Activated CD8-positive, alpha-beta memory T cell treated with anti-CD3 and anti-CD28 coated beads, Interleukin-2, amount 50 U/mL, for 1 hour (primary cell): Measurements from ENCODE around the gene DCAF10.
"Not testable (repeated sequence)": the region's sequence is repeated elsewhere in the genome, so short reads cannot be mapped to it uniquely, and the experiment has no call there.

Experiments used
- DNase-seq: peaks from one replicate; pipeline ENCODE4 v3.0.0-alpha.2; 2020; ENCODE audit errors: extremely low read depth

The DCAF10 gene

DNA sequence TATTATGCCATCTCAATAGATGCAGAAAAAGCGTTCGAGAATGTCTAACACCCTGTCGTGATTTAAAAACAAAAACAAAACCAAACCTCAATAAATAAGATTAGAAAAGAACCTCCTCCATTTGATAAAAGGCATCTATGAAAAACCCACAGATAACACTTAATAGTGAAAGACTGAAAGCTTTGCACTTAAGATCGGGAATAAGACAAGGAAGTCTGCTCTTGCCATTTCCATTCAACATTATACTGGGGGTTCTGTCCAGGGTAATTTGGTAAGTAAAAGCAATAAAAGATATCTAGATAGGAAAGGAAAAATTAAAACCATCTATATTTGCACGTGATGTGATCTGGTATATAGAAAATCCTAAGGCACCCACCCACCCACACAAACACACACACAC is 8.5 kb upstream of the DCAF10 start:
- DNase-seq = no peak

DNA sequence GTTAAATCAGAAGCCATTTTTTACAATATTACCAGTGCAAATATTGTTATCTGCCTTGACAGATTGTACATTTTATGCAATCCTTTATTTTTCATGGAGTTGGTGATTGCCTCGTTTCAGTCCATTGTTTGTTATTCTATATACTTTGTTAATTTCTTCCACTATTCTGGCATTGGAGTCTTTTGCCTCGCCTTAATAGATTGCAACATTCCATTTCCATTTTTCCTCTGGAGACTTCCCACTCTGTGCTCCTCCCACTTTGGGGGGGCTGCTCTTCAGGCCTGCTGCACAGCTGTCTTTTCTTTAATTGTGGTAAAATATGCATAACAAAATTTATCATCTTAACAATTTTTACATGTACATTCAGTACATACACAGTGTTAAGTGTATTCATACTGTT is 4.4 kb upstream of the DCAF10 start:
- no peak for DNase-seq

GRCh38 chr9:37798677-37799076 is 1.9 kb upstream of the DCAF10 start:
- no peak for DNase-seq

DNA sequence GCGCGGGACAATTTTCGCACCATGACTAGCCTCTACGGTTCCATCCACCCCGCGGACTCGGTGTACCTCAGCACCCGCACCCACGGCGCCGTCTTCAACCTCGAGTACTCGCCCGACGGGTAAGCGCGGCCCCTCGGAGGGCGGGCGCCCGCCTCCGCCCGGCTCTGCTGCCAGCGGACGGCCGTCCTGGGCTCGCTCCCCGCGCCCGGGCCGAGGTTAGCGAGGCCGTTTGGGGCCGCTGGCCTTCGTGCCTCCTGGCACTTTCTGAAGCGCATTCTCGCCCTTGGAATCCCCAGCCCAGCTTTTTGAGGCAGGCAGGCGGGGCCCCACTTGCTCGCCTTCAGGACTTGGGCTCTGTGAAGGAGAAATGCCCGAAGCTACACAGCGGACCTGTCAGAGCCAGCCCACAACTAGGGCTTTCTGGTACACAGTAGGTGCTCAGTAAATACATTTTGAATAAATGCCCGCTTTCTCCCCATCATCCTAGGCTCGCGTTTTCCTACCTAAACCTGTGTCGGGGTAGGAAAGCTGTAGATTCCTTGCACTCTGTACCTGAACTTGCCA is 772 bp downstream of the DCAF10 start:
- DNase-seq = no peak

DNA sequence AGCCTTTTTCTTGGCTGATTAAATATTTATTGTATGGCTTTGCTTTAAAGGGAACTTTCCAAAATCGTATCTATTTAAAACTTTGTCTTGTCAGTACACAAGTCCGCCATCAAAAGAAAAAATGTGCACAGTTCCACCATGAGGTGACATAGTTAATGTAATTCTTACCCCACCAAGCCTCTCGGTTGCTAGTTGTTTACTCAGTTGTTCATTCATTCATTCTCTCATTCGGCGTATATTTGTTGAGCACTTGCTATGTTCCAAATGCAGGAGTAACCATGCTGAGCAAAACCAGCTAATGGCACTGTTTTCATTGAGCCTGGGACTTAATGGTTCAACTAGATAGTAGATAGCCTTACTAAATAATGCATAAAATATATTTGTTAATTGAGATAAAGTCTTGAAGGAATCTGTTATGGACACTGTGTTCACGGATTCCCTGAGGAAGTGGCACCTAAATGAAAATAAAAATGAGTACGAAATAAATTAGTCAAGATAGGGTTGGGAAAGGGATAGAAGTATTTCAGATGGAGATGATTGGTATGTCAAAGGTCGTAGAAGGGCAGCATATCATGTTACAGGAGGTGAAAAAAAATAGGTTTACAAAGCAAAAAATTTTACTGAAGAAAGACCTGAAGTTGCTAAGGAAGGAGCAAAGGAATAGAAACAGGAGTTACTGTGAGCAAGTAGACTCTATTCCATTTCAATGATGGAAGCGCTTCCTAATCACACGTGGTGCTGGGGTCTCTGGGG is 1.5 kb downstream of the DCAF10 start:
- no peak for DNase-seq

DNA sequence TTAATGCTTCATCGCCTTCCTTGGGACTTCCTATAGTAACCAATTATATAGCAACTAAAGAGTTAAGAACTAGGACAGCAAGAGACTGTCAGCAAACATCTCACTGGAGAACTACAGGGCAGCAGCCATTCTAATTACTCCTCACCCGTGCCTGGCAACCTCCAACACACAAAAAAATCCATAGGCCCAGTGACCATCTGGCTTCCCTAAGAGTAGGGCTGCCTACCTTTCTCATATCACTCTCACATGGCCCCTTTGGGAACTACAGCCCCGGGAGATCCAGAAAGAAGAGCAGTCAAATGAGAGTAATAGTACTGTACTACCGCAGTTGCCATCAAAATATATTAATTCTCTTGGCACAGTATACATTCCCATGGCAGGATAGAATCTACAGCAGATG is 5.7 kb downstream of the DCAF10 start:
- no peak for DNase-seq

GRCh38 chr9:37809676-37810075 is 9.1 kb downstream of the DCAF10 start:
- DNase-seq = not testable (repeated sequence)

- DNase-seq = no peak
These were observed 11.4 kb downstream of the DCAF10 start for GRCh38 chr9:37811906-37812476.

DNA sequence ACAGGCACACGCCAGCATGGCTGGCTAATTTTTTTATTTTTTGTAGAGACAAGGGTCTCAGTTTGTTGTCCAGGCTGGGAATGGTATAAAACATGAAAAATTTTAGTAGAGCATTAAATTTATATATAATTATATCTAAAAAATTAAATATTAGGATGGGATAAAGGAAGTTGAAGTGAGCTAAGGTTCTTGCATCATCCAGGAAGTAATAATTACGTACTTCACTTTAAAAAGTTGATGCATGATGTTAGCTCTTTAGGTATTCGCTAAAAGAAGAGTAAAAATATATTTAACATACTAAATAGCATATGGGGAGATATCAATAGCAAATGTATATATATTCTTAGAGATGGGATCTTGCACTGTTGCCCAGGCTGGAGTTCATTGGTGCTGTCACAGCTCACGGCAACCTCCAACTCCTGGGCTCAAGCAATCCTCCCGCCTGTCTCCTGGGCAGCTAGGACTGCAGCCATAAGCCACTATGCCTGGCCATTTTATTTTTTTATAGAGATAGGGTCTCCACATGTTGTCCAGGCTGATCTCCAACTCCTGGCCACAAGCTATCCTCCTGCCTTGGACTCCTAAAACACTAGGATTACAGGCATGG is 12.3 kb downstream of the DCAF10 start:
- no peak for DNase-seq

DNA sequence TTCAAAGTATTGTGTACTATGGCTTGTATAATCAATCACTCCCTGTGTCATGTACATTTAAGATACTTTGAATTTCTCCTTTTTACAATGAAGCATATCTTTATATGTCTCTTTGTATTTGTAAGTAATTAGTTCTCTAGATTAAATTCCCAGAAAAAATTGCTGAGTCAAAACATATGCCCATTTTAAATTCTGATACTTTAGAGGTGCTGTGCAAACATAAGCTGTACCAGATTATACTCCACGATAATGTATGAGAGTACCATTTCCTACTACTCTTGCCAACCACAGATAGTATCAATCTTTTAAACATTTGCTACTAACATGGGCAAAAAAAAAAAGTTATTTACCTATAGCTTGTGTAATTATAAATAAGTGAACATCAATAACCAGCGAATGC is 18.3 kb downstream of the DCAF10 start:
- DNase-seq = no peak

GRCh38 chr9:37820142-37820541 is 19.5 kb downstream of the DCAF10 start:
- DNase-seq = no peak

- DNase-seq = not testable (repeated sequence)
These were observed 24.6 kb downstream of the DCAF10 start for GRCh38 chr9:37825174-37825573.

DNA sequence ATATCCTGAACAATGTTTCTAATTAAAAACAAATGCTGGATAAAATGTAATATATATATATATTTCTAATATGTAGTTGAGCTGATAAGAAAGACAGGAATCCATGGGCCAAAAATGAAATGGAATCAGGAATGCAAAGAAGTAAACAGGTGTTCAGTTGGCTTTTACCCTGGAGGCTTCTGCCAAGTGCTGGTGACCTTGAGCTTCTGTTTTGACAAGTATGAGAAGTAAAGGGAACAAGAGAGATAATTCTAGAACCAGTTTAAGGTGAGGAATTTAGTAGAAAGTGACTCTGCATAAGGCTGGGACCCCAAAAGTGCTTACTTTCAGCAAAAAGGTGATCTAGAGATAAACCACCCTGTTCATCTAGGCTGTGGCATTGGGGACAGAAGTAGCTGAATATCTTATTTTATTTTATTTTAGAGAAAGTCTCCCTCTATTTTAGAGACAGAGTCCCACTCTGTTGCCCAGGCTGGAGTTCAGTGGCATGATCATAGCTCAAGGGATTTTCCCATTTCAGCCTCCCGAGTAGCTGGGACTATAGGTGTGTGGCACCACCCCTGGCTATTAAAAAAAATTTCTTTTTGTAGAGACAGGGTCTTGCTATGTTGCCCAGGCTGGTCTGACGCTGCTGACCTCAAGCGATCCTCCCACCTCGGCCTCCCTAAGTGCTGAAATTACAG is 27.0 kb downstream of the DCAF10 start:
- no peak for DNase-seq

- DNase-seq = no peak
These were observed 35.2 kb downstream of the DCAF10 start for GRCh38 chr9:37835821-37836220.

- no peak for DNase-seq
These were observed 35.8 kb downstream of the DCAF10 start for GRCh38 chr9:37836386-37836785.

GRCh38 chr9:37839496-37840461 is 39.2 kb downstream of the DCAF10 start:
- no peak for DNase-seq

- no peak for DNase-seq
These were observed 40.1 kb downstream of the DCAF10 start for GRCh38 chr9:37840560-37841194.

DNA sequence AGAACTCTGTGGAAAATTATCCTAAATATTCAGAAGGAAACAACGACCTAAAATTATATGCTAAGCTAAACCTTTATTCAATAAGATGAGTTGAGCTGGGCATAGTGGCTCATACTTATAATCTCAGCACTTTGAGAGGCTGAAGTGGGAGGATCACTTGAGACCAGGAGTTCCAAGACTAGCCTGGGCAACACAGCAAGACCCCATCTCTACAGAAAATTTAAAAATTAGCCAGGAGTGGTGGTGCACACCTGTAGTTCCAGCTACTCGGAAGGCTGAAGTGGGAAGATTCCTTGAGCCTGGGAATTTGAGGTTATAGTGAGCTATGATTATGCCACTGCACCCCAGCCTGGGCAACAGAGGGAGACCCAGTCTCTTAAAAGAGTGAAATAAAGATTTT is 51.6 kb downstream of the DCAF10 start:
- DNase-seq = no peak

DNA sequence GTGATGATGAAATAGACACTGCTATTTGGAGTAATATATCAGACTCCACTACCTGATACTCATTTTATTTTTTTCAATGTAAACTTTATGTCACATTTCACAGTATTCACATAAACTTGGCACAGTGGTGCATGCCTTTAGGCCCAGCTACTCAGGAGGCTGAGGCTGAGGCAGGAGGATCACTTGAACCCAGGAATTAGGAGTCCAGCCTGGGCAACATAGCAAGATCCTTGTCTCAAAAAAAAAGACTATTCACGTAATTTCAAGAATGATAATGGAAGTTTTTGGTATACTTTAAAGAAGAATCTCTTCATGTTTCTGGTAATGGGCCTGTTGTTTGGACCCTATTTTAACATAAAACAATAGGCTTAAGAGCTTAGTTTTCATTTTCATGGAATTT is 56.0 kb downstream of the DCAF10 start:
- no peak for DNase-seq

DNA sequence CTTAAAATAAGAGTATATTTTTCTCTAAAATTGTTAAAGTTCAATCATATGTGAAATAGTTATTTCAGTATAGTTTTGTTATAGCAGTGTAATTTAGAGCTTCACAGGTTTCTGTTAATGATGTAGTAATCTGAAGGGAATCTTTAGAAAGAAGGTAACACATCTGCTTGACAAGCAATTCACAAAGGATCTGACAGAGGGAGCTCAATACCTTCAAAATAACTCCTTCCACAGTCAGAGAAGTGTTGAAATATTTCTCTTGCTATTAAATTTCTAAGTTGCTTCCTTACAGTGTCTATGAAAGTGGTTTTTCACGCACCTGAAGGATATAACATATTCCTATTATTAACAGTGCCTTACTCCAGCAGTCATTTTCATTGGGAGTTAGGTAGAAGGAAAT is 58.4 kb downstream of the DCAF10 start:
- no peak for DNase-seq

GRCh38 chr9:37862530-37862929 is 61.9 kb downstream of the DCAF10 start:
- DNase-seq = no peak
